SU-DHL-6 (cell line): ENCODE results near the gene HFM1.

Experiments
- EZH2phosphoT487 ChIP-seq: fragments of 200-600 bp; sonication (generic), shearing (Covaris generic); conservative IDR thresholded peaks from 2 replicates; pipeline ENCODE4 v1.6.1; 2018; ENCODE audit warnings: mild to moderate bottlenecking, antibody characterized with exemption, low read length, moderate library complexity, mixed read lengths
- TF ChIP-seq, protein P1 (sequence below): fragments of 200-600 bp; sonication (generic); IDR thresholded peaks from one replicate; pipeline ENCODE4 v1.5.1; 2017; ENCODE audit warnings: antibody characterized with exemption, mild to moderate bottlenecking, low read length, moderate library complexity; ENCODE audit not compliant: insufficient read depth, poor library complexity, severe bottlenecking

DNA sequence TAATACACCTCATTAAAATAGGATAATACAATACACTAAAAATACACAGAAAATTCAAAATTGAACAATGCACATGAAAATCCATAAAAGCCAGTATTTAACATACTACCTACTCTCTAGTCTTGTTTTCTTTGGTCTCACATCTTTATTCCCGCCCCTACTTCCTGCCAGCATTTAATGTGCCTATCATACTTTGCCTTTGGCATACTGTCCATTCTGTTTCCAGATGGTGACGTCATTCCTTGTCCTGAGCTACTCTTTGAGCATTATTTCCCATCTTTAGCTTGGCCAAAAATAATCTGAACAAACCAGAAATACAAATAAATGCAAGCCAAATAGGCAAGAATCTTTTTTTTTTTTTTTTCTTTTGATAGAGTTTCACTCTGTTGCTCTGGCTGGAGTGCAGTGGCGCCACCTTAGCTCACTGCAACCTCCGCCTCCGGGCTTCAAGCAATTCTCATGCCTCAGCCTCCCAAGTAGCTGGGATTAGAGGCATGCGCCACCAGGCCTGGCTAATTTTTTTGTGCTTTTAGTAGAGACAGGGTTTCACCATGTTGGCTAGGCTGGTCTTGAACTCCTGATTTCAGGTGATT, 4.4 kb downstream of the HFM1 start:
- TF ChIP-seq, protein P1, sequence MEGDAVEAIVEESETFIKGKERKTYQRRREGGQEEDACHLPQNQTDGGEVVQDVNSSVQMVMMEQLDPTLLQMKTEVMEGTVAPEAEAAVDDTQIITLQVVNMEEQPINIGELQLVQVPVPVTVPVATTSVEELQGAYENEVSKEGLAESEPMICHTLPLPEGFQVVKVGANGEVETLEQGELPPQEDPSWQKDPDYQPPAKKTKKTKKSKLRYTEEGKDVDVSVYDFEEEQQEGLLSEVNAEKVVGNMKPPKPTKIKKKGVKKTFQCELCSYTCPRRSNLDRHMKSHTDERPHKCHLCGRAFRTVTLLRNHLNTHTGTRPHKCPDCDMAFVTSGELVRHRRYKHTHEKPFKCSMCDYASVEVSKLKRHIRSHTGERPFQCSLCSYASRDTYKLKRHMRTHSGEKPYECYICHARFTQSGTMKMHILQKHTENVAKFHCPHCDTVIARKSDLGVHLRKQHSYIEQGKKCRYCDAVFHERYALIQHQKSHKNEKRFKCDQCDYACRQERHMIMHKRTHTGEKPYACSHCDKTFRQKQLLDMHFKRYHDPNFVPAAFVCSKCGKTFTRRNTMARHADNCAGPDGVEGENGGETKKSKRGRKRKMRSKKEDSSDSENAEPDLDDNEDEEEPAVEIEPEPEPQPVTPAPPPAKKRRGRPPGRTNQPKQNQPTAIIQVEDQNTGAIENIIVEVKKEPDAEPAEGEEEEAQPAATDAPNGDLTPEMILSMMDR: no peak
- no peak for TF ChIP-seq EZH2phosphoT487
